NK-92 (cell line): Measurements from ENCODE around the gene SLX9.

Experiments
- DNase-seq: peaks from one replicate; lab custom pipeline; 2025; ENCODE audit not compliant: unreplicated experiment; lab: John Stamatoyannopoulos, UW

Gene SLX9, protein sequence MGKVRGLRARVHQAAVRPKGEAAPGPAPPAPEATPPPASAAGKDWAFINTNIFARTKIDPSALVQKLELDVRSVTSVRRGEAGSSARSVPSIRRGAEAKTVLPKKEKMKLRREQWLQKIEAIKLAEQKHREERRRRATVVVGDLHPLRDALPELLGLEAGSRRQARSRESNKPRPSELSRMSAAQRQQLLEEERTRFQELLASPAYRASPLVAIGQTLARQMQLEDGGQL

DNA sequence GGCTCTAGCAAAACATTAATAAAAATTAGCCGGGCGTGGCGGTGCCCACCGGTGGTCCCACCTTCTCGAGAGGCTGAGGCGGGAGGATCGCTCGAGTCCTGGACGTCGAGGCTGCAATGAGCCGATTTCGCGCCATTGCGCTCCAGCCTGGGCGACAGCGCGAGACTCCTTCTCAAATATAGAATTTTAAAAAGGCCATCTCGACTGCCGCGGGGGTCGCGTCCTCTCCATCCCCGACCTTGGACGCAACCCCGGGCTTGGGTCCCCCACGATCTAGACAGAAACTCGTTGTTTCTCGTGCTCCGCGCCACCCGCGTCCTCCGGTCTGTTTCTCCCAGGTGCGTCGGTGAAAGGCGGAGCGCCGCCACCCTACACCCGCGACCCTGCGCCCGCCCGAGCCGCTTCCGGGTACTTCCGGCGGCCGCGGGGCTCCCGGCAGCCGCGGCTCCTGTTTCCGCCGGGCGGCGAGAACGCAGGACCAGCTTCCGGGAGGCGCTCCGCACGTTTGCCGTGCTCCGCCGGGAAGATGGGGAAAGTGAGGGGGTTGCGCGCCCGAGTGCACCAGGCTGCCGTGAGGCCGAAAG, at the start of gene SLX9:
SLX9 (plus strand) TSS at position 498 of the 584 bp plus-strand sequence; CDS start at position 527, 29 bp downstream.
- DNase-seq = no peak

DNA sequence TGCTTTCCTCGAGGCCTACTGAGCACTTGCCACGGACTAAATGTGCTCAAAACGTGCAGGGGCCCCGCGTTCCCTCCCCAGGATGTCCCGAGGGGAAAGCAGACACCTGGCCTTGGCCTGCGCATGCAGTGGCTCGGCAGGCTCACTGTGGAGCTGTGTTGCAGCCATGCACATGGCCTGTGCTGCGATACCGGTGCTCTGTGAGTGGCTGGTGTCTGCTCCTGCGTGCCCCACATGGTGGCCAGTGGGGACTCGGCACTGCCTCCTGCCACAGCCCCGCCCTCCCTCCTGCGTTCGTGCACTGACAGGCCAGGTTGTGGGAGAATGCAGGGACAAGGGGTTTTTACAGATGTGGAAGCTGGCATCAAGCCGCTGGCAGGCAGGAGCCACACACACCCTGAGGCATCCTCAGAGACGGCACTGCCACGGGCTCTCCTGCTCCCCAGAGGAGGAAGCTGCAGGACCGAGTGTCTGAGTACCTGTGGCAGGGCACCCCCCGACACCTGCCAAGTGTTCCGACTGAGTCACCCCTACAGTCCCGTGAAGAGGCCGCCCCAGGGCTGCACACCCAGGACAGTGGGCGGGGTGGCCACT, 49.4 kb upstream of the SLX9 start:
- no peak for DNase-seq

DNA sequence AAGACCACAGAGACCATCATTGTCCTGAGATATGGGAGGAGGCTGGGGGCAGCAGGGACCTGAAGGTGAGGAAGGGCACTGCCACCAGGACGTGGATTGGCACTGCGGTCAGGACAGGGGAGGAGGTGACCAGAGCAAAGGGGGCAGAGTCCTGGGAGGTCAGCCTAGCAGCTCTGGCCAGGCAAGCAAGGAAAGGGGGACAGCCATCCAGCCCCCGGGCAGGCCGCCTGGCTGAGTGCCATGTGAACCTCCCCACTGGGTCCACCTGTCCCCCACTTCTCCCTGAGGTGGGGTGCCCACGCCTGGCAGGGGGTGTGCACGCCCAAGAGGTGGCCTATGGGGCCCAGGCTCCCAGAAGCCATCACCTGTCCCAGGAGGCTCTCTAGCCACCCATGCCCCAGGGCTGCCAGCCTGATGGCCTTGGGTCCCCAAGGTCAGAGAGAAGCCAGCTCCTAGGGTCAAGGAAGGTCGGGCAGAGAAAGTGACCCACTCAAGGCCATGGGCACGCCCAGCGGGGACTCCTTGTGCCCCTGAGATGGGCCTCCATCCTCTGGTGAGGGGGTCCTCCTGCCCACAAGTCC, 48.8 kb upstream of the SLX9 start:
- no peak for DNase-seq

DNA sequence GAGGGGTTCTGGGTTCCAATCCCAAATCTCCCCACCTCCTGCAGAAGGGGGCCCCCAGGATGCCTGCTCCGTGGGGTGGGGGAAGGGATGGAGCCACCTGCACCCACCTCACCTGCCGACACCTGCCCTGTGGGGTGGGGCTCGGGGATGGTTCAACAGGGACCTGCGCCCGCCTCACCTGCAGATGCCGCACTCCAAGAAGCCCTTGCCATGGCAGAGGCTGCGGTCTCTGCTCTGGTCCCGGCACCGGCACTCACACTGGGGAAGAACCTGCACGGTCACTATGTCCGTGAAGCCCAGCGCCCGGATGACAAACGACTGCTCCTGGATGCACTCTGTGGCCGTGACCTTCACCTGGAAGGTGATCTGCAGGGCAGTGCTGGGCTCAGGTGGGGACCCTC, 48.2 kb upstream of the SLX9 start:
- DNase-seq = no peak

DNA sequence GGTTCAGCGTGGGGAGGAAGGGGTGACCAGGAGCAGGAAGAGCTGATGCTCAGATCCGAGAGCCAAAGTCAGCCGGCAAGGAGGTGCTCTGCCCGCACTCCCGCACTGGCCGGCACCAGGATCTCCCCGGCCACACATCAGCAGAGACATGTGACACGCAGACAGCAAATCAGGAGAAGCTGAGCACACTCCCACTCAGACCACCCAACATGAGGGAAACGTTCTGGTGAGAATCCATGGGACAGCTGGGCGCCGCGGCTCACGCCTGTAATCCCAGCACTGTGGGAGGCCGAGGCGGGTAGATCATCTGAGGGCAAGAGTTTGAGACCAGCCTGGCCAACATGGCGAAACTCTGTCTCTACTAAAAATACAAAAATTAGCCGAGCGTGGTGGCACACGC, 47.7 kb upstream of the SLX9 start:
- no peak for DNase-seq

DNA sequence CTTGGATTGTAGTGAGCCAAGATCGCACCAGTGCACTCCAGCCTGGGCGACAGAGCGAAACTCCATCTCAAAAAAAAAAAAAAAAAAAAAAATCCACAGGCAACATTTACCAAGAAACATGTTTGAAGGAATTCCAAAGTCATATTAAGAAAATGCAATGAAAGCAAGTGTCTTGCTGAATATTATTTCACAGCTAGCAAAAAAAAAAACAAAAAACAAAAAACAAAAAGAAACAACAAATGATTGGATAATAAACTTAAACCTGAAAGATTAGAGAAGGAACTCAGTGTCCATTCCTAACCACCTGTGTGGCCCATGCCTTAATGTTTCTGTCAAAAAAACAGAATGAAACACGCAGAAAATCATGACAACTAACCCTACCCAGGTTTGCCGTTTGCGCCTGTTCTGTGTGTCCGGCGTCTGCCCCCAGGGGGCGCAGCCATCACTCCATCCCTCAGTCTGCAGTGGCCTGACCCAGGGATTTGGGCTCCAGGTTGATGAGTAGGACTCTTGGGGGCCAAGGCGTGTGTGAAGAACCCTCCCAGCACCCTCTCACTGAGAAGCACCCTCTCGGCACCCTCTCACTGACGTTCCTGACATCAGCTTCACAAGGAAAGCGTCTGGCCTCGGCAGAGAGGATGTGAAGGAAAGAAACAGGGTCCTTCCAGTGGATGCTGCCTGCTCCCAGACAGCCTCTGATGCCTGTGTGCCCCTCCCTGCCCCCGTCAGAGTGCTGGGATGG, 47.1 kb upstream of the SLX9 start:
- no peak for DNase-seq

DNA sequence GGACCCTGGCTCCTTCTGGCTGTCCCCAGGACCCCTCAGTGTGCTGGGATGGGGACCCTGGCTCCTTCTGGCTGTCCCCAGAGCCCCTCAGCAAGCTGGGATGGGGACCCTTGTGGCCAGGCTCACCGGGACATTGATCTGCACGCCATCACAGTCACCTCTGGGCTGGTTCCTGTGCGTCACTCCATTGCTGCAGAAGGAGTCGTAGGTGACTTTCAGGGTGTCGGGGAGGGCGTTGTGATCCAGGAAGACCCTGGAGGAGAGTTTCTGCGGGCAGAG, 46.6 kb upstream of the SLX9 start:
- no peak for DNase-seq

DNA sequence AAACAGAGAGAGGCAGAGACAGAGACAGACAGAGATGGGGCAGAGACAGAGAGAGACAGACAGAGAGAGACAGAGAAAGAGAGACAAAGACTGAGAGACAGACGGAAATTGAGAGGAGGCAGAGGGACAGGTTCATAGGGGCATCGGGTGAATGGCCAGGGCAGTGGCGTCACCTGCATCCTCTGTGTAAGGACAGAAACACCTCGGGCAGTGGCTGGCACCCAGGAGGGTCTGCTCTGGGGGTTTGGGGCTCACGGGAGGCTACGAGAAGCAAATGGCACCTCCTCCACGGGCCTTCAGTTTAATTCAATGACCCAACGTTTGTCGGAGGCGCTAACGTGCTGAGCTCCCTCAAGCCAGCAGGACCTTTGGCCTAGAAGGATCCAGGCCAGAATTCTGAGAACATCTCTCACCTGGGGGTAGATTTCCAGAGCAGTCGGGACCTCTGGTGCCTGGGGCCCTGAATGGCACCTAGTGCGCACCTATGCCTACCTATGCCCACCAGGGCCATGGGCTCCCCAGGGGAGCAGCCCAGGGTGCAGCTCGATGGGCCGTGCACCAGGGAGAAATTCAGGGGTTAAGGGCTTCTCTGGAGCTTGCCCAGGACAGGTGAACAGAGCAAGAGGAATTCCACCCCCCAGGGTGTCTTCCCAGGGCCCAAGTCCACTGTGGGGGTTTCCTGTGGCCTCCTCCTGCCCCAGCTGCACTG, 45.7 kb upstream of the SLX9 start:
- no peak for DNase-seq

DNA sequence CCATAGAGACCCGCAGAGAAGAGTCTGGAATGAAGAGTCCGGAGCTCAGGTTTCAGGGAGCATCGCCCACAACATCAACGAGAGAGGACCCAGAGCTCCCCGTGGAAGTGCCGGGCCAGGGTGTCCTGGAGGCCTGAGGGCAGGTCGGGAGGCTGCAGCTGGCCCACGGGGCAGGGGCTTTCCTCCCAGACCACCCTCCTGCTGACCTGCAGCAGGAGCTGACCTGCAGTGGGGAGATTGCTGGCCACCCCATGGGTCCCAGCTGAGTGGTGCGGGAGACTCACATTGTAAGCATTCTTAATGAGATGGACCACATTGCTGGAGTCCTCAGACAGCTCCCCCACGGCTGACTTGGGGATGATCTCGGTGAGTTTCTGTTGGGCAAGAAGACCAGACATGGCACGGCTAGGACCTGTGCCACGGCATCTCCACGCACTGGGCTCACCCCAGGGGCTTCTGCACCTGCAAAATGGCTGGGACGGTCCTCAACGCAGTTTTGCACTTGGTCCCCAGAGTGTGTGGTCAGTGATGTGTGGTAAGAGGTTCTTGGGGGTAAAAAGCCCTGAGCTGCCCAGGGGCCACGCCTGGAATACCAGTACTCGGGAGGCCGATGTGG, 45.0 kb upstream of the SLX9 start:
- no peak for DNase-seq

DNA sequence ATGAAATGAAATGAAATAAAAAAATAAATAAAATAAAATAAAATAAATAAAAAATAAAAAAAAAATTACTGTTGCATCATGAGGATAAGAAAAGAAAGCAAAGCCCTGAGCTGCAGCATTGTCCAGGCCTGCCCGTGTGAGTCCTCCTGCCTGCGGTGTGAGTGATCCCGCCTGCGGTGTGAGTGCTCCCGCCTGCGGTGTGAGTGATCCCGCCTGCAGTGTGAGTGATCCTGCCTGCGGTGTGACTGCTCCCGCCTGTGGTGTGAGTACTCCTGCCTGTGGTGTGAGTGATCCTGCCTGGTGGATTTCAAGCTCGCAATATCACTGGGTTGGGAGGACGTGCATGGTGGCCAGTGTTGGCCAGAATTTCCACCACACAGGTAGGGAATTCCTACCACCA, 44.0 kb upstream of the SLX9 start:
- DNase-seq = no peak

DNA sequence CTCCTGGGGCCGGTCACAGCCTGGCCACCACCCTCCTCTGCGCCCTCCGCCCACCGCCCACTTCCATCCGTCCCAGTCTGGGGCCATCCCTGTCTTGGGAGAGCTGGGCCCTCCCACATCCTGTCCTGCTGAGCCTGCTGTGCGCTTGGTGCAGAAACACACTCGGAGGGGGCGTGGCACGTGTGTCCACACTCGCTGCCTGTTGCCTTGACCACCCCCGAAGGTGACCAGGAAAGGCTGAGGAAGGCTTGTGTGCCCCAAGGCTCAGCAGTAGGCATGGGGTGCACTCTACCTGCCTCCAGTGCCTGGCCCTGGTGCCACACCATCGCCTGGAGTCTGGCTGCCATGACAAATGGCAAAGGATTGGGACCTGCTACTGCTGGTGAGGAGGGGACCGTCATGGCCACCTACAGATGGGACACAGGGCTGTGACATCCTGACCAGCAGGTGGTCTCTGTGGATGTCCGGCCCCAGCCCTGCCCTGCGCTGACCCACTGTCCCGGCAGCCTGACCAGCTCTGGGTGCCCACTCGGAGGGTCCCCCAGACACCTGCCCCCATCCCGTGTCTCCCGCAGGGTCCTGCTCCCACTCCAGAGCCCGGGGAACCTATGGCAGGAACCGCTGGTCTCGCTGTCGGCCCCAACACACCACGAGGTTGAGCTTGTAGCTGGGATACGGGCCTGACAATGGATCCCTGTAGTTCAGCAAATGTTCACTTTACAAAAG, 43.1 kb upstream of the SLX9 start:
- DNase-seq = no peak

DNA sequence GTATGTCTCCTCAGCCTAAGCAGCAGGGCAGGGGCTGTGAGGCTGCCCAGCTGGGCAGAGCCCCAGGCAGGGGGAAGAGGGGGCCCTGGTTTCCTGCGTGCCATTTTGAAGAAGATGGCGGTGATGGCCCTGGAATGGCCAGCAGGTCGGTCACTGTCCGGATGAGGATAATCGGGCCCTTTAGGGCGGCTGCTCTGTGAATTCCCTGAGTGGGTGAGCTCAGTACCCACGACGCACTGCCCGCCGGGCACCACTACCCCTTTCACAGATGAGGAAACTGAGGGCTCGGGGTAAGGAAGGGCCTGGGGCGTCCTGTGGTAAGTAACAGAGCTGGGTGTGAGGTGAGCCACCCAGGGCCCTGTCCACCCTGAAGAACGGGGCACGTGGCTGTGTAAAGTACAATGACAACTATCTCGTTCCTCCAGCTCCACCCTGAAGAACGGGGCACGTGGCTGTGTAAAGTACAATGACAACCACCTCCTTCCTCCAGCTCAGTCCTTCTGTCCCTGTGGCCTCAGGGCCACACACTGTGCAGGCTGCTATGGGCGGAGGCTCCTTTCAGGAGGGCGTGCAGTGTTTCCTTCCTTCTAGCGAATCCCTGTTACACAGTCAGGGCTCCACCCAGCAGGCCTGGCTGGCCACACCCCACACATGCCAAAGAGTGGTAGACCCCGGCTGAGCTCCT, 42.4 kb upstream of the SLX9 start:
- no peak for DNase-seq

DNA sequence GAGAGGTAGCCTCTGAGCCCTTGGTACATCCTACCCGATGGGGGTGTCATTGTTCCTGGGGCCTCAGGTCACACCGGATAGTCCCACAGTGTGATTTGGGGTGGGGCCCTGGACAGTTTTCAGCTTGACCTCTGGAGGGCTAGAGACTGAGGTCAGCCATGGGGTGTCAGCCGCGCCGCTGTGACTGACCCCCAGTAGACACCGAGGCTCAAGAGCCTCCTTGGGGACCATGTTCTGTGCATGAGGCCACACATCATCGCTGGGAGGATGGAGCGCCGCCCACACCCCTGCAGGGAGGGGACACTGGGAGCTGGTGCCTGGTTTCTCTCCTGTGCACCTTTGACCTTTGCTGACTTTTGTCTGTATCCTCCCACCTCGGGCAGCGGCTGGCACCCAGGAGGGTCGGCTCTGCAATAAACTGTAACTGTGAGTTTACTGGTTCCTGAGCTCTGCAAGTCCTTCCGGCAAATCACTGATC, 41.8 kb upstream of the SLX9 start:
- no peak for DNase-seq

DNA sequence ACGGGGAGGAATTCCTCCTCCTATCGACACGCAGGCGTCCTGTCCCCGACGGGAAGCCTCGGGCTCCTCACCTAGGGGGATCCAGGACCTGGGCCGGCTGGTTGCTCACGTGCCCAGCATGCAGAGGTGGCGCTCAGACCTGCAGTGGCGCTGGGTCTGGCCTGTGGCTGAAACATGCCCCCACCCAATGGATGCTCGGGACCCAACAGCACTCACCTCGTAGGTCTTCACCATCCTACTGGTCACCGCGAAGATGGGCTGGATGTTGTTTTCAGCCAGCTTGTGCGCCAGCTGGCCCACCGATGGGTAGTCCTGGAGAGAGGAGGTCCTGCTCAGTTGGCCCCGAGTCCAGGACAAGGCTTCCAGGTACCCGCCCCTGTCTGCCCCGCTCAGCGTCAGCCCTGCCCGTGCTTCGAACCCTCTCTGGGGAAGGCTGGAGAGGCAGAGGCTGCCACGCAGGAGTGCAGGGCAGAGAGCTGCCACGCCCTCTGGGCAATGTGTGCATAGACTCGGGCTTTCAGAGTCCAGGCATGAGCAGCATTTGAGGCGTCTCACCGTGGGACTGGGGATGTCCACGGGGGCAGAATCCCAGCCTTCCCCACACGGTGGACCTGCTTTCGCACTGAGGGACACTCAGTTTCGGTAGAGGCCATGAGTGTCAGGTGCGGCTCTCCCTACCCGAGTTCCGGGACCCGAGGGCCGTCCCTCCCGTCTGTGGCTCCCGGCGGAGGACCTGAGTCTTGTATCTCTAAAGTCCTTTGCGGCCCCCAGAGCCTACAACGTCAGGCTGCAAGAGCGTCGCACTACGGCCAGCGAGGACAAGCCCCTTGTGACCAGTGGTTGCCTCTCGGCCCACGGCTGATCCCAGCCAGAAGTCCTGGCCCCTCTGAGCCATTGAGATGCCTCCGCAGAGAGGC, 40.7 kb upstream of the SLX9 start:
- DNase-seq = no peak

DNA sequence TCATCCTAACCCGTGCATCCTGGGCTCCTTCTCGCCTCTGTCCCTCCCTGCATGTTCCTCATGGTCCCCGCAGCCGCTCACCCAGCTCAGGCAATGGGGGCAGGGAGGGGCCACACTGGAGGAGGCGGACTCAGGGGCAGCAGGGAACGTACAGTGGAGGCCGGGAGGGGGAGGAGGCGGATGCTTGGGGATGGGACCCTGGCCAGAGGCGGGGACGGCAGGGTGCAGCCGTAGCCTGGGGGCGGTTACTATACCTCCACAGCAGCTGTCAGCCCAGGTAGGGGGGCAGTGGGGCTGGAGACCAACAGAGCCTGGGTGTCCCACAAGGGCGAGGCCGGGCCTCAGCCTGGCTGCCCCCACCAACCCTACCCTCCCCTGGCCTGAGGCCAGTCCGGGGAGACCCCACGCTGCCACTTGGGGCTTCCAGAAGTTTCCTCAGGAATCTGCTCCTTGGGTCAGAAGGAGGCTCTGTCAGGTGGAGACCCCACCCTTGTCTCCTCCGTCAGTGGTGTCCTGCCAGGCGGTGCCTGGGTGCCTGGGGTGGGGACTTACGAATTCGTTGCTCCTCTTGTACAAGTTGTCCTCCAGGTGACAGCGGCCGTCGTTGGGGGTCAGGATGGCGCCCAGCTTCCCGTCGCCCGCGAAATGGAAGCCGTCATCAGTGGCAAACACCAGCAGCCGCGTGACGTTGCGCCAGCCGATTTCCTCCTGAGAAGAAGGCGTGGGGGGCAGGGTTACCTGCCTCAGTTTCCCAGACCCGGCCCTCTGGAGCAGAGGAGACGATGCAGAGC, 39.9 kb upstream of the SLX9 start:
- no peak for DNase-seq

DNA sequence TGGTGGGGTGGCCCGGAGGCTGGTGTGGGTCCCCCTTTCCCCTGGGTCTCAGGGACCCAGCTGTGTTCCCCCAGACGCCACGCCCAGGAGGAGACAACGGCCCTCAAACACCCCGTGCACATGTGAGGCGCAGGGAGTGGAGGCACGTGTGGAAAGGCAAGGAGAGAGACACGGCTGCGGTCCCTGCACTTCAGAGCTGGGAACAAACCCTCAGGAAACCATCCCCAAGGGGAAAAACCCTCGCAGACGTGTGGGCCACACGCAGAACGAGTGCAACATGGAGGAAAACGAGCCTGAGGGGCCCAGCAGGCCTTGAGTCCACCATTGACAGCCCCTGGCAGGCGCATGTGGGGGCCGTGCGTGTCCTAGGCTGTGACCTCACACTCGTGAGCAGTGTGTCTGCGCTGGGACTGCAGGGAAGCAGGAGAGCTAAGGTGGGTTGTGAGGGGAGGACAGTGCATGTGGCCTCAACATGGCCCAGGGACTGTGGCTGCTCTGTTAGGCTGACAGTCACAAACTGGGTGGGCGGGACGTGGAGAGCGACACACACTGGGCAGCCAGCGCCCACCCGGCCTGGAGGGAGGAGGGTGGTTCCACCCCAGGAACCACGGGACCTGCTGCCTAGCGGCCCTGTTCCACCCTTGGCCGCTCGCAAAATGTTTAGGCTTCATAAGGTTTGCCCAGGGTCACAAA, 39.1 kb upstream of the SLX9 start:
- DNase-seq = no peak

DNA sequence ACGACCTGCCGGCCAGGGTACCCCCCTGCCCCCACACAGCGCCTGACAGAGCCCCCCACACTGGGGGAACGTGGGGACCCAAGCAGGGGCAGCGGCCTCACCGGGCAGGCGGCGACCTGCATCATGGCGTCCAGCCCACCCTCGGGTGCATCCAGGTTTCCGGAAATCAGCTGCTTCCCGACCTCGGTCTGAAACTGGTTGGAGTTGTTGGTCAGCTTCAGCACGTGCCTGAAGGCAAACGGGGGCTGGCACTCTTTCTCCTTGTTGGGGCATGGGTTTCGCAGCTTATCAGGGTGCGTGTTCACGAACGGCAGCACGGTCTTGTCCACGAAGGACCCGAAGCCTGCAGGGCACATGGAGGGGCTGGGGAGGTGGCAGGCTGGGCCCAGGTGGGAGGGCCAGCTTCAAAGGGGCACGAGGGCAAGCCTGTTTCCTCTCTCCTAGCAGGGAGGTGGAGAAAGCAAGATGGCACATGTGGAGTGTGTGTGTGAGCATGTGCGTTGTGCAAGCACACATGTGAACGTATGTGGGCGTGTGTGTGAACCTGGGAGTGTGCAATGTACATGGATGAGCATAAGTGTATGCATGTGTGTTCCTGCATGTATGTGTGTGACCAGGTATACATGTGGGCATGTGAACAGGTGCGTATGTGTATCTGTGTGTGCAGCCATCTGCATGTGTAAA, 38.3 kb upstream of the SLX9 start:
- no peak for DNase-seq
